Measurements from ENCODE around the gene DLG5.

DLG5 gene

GRCh38 chr10:77837248-77837924 is 89.2 kb downstream of the DLG5 start:
- DNase-seq = no peak

DNA sequence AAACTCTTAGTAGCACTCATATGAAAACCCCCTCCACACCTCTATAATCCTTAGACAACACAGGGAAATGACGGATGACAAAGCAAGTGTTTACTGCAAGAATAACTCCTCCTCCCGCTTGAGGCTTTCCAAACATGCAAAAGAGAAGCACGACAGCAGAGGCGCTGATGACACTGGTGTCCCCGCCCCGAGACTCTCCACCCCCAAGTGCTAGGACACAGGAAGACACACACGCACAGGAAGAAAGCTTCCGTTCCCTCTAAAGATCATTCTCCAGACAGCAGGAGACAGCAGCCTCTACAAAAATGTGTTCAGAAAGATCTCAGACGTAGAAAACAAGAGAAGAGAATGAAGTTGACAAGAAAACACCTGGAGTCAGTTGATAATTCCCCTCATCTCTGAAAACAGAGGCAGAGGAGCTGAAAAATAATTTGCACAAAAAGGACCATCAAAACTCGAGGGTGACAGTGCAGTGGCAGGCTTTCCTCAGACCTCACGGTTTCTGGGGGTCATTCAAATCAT is 90.2 kb downstream of the DLG5 start:
- no peak for DNase-seq

DNA sequence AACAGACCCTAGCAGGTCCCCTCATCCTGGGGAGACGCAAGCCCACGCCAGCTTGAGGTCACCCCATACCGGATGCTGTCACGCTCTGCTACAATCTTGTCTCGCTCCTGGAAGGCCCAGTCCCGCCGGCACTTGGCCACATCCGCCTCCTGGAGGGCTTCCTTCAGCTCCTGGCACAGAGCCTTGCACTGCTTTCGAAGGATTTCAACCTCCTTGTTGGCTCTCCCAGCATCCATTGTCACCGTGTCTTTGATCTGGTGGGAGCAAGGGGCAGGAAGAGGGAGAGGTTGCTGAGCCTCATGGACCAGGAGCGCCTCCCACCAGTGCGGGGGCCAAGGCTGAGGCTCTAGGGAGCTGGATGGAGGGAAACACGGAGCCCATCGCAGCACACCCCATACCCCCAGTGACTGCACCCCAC is 90.9 kb downstream of the DLG5 start:
- DNase-seq = no peak

- DNase-seq = no peak
Measured at GRCh38 chr10:77834943-77835668, 91.4 kb downstream of the DLG5 start.

DNA sequence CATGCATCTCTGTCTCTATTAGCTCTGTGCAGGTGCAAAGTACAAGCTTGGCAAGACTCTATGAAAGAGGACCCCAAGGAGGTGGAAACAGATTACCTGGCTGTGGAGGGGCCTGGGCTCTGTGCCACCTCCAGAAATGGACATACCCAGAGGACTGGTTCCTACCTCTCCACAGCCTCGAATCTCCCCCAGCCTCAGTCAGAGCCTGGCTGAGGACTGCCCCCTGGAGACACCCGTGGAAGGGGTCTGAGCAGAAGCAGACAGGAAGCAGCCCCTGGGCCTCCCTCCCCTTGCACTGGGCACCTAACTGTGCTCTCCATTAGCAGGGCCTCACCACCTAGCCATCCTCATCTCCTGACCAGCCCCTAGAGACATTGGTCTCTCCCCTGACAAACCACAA is 92.0 kb downstream of the DLG5 start:
- DNase-seq = no peak

DNA sequence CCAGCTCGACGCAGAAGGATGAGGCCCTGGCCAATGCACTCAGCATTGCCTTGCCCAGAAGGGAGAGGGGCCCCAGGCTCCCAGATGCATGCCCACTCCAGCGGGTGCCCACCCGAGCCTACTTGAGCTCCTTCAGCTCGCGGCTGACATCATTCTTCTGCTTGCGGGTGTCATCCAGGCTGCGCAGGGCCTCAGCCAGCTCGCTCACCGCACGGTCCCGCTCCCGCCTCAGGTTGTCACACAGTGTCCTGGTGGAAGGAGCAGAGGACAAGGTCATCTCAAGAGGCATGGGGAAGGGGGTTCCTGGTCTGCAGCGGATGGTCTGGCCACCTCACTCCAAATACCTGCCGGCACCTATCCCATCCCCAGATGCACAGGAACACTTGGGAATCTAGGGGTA is 92.8 kb downstream of the DLG5 start:
- DNase-seq = no peak

DNA sequence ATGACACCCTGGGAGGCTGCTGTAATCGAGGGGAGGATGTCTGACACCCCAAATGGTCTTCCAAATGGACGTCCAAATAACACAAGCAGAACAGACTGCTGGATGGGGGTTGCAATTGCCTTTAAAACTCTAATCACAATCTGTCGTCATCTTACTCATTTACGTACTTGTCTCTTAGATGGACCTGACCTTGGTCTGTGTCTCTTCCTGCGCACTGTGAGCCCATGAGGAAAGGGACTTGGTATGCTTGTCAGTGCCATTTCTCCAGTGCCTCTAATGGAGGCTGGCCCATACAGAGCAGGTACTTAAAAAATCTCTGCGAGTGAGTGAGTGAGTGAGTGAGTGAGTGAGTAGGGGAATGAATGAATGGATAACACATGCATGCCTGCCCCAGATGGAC is 93.3 kb downstream of the DLG5 start:
- DNase-seq = no peak

- no peak for DNase-seq
Measured at GRCh38 chr10:77832238-77832637, 94.3 kb downstream of the DLG5 start.

- DNase-seq = no peak
Measured at GRCh38 chr10:77829356-77829755, 97.2 kb downstream of the DLG5 start.

DNA sequence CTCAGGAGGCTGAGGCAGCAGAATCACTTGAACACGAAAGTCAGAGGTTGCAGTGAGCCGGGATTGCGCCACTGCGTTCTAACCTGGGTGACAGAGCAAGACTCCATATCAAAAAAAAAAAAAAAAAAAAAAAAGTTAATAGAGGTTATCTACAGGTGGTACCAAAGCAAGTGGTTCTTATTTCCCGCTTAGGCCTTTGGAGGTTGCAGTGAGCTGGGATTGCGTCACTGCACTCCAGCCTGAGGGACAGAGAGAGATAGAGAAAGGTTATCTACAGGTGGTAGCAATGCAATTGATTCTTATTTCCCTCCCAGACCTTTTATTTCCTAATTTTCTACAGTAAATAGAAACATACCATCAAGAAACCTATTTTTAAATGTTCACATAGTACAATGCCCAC is 98.2 kb downstream of the DLG5 start:
- no peak for DNase-seq

GRCh38 chr10:77827366-77827765 is 99.2 kb downstream of the DLG5 start:
- DNase-seq = no peak

GRCh38 chr10:77825965-77826364 is 100.6 kb downstream of the DLG5 start:
- no peak for DNase-seq

DNA sequence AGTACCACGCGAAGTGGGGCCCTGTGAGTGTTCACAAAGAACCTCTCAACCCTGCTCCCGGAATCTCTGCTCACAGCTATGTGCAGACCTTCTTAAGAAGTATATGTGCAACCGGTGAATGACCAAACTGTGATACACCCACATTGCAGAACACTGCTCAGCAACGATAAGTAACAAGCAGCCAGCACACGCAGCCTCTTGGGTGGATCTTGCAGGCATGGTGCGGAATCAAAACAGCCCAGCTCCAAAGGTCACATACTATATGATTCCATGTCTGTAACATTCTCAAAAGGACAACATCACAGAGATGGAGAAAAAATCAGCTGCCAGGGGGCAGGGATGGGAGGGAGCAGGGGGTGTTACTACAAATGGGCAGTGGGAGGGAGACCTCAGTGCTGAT is 101.6 kb downstream of the DLG5 start:
- no peak for DNase-seq

- no peak for DNase-seq
Measured at GRCh38 chr10:77823811-77824542, 102.6 kb downstream of the DLG5 start.

GRCh38 chr10:77821551-77821950 is 105.0 kb downstream of the DLG5 start:
- DNase-seq = no peak

DNA sequence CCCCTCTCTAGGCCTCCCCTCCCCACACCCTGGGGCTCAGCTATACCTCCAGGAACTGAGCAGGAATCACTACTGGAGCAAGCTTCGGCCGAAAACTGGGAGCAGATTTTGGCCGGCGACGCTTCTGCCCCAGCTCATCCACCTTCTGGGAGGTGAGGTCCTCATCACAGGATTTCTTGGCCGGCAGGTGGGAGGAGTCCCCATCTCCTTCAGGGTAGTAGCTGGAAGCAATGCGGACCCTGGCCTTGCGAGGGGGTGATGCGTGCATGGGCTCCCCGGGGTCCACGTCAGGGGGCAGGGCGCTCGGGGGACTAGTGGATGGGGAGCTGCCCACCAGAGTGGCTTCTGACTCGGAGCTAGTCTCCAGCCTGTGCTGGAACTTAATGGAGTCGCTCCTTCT is 105.5 kb downstream of the DLG5 start:
- DNase-seq = no peak

GRCh38 chr10:77820349-77820748 is 106.2 kb downstream of the DLG5 start:
- DNase-seq = no peak

DNA sequence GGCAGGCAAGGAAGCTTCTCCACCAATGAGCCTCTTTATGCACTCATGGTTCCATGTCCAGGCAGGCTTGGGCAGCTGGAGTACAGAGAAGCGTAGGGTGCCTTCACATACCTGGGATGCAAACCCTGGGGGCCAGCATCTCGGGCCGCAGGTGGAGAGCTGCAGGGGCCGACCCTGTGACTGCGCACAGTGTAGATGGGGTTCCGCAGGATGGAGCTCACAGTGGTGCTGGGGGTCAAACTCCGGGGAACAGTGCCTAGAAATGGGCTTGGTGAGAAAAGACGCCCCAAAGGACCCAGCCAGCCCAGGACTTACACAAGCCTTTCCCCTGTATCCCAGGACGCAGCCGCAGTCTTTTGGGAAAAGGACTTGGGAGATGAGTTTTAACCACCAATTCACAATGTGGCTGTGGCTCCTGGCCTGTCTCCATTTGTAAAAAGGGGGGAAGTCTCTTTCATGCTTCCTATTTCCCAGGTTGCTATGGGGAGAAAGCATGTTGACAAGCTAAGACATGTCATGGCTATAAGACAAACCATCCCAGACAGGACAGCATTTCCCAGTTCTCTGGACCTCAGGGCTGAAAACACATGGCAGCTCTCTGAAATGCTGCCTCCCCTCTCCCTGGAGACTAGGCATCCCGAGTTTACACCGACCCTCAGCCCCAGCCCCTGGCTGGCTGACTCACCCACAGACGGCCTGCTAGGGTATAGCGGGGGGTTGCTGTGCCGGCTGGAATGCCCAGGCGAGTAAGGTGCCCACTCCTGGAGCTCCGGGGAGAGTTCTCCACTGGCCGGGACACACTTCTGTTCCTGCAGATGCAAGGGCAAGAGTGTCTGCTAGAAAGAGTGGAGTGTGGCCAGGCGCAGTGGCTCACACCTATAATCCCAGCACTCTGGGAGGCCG is 107.1 kb downstream of the DLG5 start:
- DNase-seq = no peak

GRCh38 chr10:77818378-77818777 is 108.2 kb downstream of the DLG5 start:
- DNase-seq = no peak

DNA sequence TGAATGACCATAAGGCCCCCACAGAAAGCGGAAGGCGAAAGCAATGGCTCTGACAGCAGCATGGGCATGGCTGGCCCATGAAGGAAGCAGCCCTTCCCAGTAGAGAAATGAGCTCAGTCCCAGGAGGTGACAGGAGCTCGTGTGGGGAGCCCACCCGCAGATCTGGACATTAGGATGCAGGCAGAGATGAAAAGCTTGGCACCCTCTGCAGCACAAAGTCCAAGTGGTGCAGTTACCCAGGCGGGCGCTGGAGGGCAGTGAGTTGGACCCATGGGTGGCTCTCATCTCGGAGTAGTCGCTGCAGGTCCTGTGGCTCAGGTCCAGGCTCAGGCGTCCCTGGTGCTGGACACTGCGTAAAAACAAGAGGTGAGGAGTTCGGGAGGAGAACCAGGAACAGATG is 109.0 kb downstream of the DLG5 start:
- DNase-seq = no peak

DNA sequence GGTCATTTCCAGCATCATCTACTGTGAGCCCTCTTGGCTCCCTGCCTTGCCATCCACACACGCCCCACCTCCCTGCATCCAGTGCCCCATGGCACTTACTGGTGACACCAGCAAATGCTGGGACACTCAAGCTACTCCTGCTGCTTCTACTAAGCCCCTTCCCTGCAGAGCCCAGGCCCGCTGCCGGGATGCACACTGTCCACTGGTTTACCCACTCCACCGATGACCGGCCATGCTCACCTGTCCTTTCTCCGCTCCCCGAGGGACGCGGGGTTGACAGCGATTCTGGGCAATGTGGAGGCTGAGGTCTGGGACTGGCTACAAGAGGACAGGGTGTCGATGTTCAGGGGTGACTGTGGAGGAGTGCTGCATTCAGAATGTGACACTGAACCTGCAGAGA is 110.2 kb downstream of the DLG5 start:
- DNase-seq = no peak

DNA sequence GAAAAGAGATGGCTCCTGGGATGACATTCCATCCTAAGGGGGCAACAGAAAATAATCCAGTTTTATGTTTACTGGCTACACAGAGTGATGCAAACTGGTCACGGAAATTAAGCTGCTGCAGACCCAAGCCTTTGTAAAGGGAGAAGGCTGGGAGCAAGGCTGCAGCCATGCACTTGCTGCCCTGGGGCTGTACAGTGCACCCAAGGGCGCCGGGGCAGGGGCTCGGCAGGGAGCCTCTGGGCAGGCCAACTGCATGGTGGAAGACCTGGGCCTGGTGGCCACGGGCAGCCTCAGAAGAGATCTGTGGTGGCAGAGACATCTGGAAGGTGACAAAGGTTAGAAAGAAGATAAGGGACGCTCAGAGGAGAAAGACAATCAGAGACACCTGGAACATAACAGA is 113.8 kb downstream of the DLG5 start:
- no peak for DNase-seq
